Right renal cortex interstitium (tissue), 3 donors: ENCODE results near the gene CPE. TPM values are rescaled to one million over a fixed set of nuclear protein-coding genes. Genes with fewer than 3 reads are reported as not detected.

Source experiments
- DNase-seq, 3 donors: peaks; one replicate each; pipeline ENCODE4 v3.0.0-alpha.2; 2013; ENCODE audit warnings: low read depth in 3 of 3, low spot score in 2 of 3
- polyA plus RNA-seq, 3 donors: library from polyadenylated mRNA; unstranded; fragments of 120-200 nt; gene quantifications; one replicate each; pipeline ENCODE4 v1.2.1, GENCODE V29; 2013; ENCODE audit not compliant: insufficient read length in 3 of 3

The CPE gene
- polyA plus RNA-seq, 3 donors = 124 to 167 (median 151) TPM

- no peak for DNase-seq
These were observed 163.1 kb downstream of the CPE start for GRCh38 chr4:165541851-165542459.

GRCh38 chr4:165542476-165542875 lies 163.7 kb downstream of the CPE start:
- no peak for DNase-seq

Other genes starting within 250 kb of the CPE start
- gene KLHL2, start 171.4 kb upstream of the CPE start, polyA plus RNA-seq = 10 to 100 TPM; 24.8 to 26.9 (median 25.8) TPM
- 10 to 100 TPM; 64.5 to 79.5 (median 68.0) TPM for gene MSMO1, start 51.3 kb upstream of the CPE start, polyA plus RNA-seq